HEK293 (cell line): Measurements from ENCODE around the gene MCTS1.
A peak's percentile ranks its signal among the peaks of the same experiment; 100 is the strongest.

Experiments
- GLIS1 ChIP-seq: fragments of 450-650 bp; formaldehyde crosslinking; IDR thresholded peaks from 2 replicates; pipeline ENCODE4 v1.5.1; 2016; ENCODE audit warnings: missing biosample characterization, missing genetic modification characterization
- KLF1 ChIP-seq: fragments of 450-650 bp; formaldehyde crosslinking; IDR thresholded peaks from 2 replicates; pipeline ENCODE4 v1.5.1; 2016; ENCODE audit warnings: missing biosample characterization, missing genetic modification characterization
- KLF8 ChIP-seq: fragments of 450-650 bp; formaldehyde crosslinking; IDR thresholded peaks from 2 replicates; pipeline ENCODE4 v1.5.1; 2016; ENCODE audit warnings: missing biosample characterization, missing genetic modification characterization
- OVOL3 ChIP-seq: fragments of 450-650 bp; formaldehyde crosslinking; IDR thresholded peaks from 2 replicates; pipeline ENCODE4 v1.5.1; 2016; ENCODE audit warnings: missing biosample characterization, missing genetic modification characterization
- PRDM1 ChIP-seq: fragments of 450-650 bp; formaldehyde crosslinking; IDR thresholded peaks from 2 replicates; pipeline ENCODE4; 2016; ENCODE audit warnings: missing biosample characterization, missing genetic modification characterization
- PRDM10 ChIP-seq: fragments of 450-650 bp; formaldehyde crosslinking; IDR thresholded peaks from 2 replicates; pipeline ENCODE4 v1.5.1; 2016; ENCODE audit warnings: missing biosample characterization, missing genetic modification characterization
- WT1 ChIP-seq: fragments of 450-650 bp; formaldehyde crosslinking; IDR thresholded peaks from 2 replicates; pipeline ENCODE4 v1.5.1; 2016; ENCODE audit warnings: missing biosample characterization, missing genetic modification characterization
- ZBTB48 ChIP-seq: fragments of 450-650 bp; formaldehyde crosslinking; IDR thresholded peaks from 2 replicates; pipeline ENCODE4 v1.5.1; 2016; ENCODE audit warnings: missing biosample characterization, missing genetic modification characterization
- ZBTB7A ChIP-seq: fragments of 450-650 bp; formaldehyde crosslinking; IDR thresholded peaks from 2 replicates; pipeline ENCODE4 v1.5.1; 2016; ENCODE audit warnings: low read depth, missing biosample characterization, missing genetic modification characterization
- ZBTB8A ChIP-seq: fragments of 450-650 bp; formaldehyde crosslinking; IDR thresholded peaks from 2 replicates; pipeline ENCODE4 v1.5.1; 2016; ENCODE audit warnings: missing biosample characterization, missing genetic modification characterization
- ZFP69B ChIP-seq: fragments of 450-650 bp; formaldehyde crosslinking; IDR thresholded peaks from 2 replicates; pipeline ENCODE4 v1.5.1; 2016; ENCODE audit warnings: missing biosample characterization, missing genetic modification characterization
- ZNF133 ChIP-seq: fragments of 450-650 bp; formaldehyde crosslinking; IDR thresholded peaks from 2 replicates; pipeline ENCODE4 v1.5.1; 2016; ENCODE audit warnings: missing biosample characterization, missing genetic modification characterization
- ZNF354C ChIP-seq: fragments of 450-650 bp; formaldehyde crosslinking; IDR thresholded peaks from 2 replicates; pipeline ENCODE4 v1.5.1; 2016; ENCODE audit warnings: missing biosample characterization, missing genetic modification characterization, low read depth, borderline replicate concordance
- ZNF391 ChIP-seq: fragments of 450-650 bp; formaldehyde crosslinking; IDR thresholded peaks from 2 replicates; pipeline ENCODE4 v1.5.1; 2016; ENCODE audit warnings: low read depth, missing biosample characterization, missing genetic modification characterization, borderline replicate concordance
- ZNF488 ChIP-seq: fragments of 450-650 bp; formaldehyde crosslinking; IDR thresholded peaks from 2 replicates; pipeline ENCODE4 v1.5.1; 2016; ENCODE audit warnings: missing biosample characterization, missing genetic modification characterization
- ZNF513 ChIP-seq: fragments of 450-650 bp; IDR thresholded peaks from 2 replicates; pipeline ENCODE4 v1.5.1; 2018; ENCODE audit warnings: missing biosample characterization, missing genetic modification characterization
- ZNF580 ChIP-seq: fragments of 450-650 bp; formaldehyde crosslinking; IDR thresholded peaks from 2 replicates; pipeline ENCODE4 v1.5.1; 2016; ENCODE audit warnings: missing biosample characterization, missing genetic modification characterization
- ZNF658 ChIP-seq: fragments of 450-650 bp; formaldehyde crosslinking; IDR thresholded peaks from 2 replicates; pipeline ENCODE4; 2016; ENCODE audit warnings: missing biosample characterization, missing genetic modification characterization
- ZNF701 ChIP-seq: fragments of 450-650 bp; formaldehyde crosslinking; IDR thresholded peaks from 2 replicates; pipeline ENCODE4 v1.5.1; 2016; ENCODE audit warnings: missing biosample characterization, missing genetic modification characterization
- ZNF76 ChIP-seq: fragments of 450-650 bp; formaldehyde crosslinking; IDR thresholded peaks from 2 replicates; pipeline ENCODE4; 2016; ENCODE audit warnings: low read depth, missing biosample characterization, missing genetic modification characterization, borderline replicate concordance
- ZNF777 ChIP-seq: fragments of 450-650 bp; formaldehyde crosslinking; IDR thresholded peaks from 2 replicates; pipeline ENCODE4 v1.5.1; 2017; ENCODE audit warnings: missing biosample characterization, missing genetic modification characterization, borderline replicate concordance
- ZNF837 ChIP-seq: fragments of 450-650 bp; formaldehyde crosslinking; IDR thresholded peaks from 2 replicates; pipeline ENCODE4 v1.5.1; 2016; ENCODE audit warnings: missing biosample characterization, missing genetic modification characterization
- ZSCAN23 ChIP-seq: fragments of 450-650 bp; formaldehyde crosslinking; IDR thresholded peaks from 2 replicates; pipeline ENCODE4 v1.5.1; 2016; ENCODE audit warnings: missing biosample characterization, missing genetic modification characterization
- TF ChIP-seq, protein P1 (sequence below): fragments of 450-650 bp; formaldehyde crosslinking; IDR thresholded peaks from 2 replicates; pipeline ENCODE4 v1.5.1; 2016; ENCODE audit warnings: missing biosample characterization, missing genetic modification characterization
- TF ChIP-seq, protein P2 (sequence below): fragments of 450-650 bp; formaldehyde crosslinking; IDR thresholded peaks from 2 replicates; pipeline ENCODE4 v1.5.1; 2016; ENCODE audit warnings: missing biosample characterization, missing genetic modification characterization, borderline replicate concordance
- TF ChIP-seq, protein P3 (sequence below): fragments of 450-650 bp; formaldehyde crosslinking; IDR thresholded peaks from 2 replicates; pipeline ENCODE4 v1.5.1; 2016; ENCODE audit warnings: missing biosample characterization, missing genetic modification characterization

Gene MCTS1

DNA sequence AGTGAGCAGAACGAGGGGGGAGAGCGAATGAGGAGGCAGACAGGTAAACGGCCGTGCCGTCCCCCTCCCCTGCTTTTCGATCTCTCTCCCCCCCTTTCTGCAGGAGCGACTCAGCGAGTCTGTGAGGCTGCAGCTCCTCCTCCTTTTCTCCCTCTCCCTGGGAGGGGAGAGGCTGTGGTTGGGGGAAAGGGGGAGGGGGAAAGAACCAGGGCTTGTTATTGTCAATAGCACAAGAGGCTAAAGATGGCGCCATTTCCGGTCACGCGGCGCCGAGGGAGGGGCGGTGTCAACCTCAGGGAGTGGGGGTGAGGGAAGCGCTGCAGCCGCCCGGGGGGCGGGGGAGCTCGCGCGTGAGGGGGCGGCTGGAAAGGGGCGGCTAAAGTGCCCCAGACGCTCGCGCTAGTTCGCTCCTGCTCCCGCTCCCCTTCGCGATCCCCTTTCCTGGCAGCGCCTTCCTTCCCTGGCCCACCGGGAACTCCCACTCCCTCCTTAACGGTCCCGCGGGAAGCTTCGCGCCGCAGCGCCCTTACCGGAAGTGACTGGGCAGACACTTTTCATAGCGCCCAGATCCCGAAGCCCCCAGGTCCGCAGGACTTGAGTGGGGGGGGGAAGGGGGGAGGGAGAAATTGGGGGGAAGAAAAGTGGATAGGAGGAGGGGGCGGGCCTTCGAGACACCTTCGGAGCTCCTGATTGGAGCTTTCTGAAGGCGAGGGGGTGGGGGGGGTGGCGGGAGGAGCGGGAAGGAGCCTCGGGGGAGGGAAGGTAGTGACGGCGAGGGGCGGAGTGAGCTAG, 42.9 kb upstream of the MCTS1 start, which contains the start of gene CUL4B (continued):
- TF ChIP-seq WT1 (0 out of 2 replicates have a peak, but pooled peaks have one; percentile 11), ZFP69B (tag by site-specific recombination) (no peak), ZNF837 (no peak), OVOL3 (tag by site-specific recombination) (no peak), ZNF354C (tag by site-specific recombination) (no peak), KLF8 (tag by site-specific recombination) (peak; percentile 74), ZNF580 (tag by site-specific recombination) (0 out of 2 replicates have a peak, but pooled peaks have one; percentile 4), ZNF777 (no peak), ZBTB7A (tag by site-specific recombination) (0 out of 2 replicates have a peak, but pooled peaks have one; percentile 55), ZNF513 (tag by site-specific recombination) (no peak), ZBTB8A (tag by site-specific recombination) (peak; percentile 88), ZNF391 (tag by site-specific recombination) (0 out of 2 replicates have a peak, but pooled peaks have one; percentile 11), ZNF76 (tag by site-specific recombination) (no peak; the same call in 1 of the 2 replicates), ZNF658 (tag by site-specific recombination) (no peak), ZSCAN23 (tag by site-specific recombination) (no peak), PRDM10 (peak; percentile 99), KLF1 (peak; percentile 56), ZNF488 (tag by site-specific recombination) (no peak), ZBTB48 (tag by site-specific recombination) (no peak), ZNF133 (tag by site-specific recombination) (no peak), GLIS1 (peak; percentile 76), ZNF701 (tag by site-specific recombination) (no peak), PRDM1 (tag by site-specific recombination) (peak; percentile 84)
- TF ChIP-seq, protein P1, sequence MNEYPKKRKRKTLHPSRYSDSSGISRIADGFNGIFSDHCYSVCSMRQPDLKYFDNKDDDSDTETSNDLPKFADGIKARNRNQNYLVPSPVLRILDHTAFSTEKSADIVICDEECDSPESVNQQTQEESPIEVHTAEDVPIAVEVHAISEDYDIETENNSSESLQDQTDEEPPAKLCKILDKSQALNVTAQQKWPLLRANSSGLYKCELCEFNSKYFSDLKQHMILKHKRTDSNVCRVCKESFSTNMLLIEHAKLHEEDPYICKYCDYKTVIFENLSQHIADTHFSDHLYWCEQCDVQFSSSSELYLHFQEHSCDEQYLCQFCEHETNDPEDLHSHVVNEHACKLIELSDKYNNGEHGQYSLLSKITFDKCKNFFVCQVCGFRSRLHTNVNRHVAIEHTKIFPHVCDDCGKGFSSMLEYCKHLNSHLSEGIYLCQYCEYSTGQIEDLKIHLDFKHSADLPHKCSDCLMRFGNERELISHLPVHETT (tag by site-specific recombination): peak; percentile 53; the same call in 1 of the 2 replicates
- TF ChIP-seq, protein P2, sequence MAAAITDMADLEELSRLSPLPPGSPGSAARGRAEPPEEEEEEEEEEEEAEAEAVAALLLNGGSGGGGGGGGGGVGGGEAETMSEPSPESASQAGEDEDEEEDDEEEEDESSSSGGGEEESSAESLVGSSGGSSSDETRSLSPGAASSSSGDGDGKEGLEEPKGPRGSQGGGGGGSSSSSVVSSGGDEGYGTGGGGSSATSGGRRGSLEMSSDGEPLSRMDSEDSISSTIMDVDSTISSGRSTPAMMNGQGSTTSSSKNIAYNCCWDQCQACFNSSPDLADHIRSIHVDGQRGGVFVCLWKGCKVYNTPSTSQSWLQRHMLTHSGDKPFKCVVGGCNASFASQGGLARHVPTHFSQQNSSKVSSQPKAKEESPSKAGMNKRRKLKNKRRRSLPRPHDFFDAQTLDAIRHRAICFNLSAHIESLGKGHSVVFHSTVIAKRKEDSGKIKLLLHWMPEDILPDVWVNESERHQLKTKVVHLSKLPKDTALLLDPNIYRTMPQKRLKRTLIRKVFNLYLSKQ (tag by site-specific recombination): no peak
- TF ChIP-seq, protein P3, sequence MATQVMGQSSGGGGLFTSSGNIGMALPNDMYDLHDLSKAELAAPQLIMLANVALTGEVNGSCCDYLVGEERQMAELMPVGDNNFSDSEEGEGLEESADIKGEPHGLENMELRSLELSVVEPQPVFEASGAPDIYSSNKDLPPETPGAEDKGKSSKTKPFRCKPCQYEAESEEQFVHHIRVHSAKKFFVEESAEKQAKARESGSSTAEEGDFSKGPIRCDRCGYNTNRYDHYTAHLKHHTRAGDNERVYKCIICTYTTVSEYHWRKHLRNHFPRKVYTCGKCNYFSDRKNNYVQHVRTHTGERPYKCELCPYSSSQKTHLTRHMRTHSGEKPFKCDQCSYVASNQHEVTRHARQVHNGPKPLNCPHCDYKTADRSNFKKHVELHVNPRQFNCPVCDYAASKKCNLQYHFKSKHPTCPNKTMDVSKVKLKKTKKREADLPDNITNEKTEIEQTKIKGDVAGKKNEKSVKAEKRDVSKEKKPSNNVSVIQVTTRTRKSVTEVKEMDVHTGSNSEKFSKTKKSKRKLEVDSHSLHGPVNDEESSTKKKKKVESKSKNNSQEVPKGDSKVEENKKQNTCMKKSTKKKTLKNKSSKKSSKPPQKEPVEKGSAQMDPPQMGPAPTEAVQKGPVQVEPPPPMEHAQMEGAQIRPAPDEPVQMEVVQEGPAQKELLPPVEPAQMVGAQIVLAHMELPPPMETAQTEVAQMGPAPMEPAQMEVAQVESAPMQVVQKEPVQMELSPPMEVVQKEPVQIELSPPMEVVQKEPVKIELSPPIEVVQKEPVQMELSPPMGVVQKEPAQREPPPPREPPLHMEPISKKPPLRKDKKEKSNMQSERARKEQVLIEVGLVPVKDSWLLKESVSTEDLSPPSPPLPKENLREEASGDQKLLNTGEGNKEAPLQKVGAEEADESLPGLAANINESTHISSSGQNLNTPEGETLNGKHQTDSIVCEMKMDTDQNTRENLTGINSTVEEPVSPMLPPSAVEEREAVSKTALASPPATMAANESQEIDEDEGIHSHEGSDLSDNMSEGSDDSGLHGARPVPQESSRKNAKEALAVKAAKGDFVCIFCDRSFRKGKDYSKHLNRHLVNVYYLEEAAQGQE (tag by site-specific recombination): no peak
